MCF 10A (cell line): ENCODE data around the gene ANKK1. TPM values are rescaled to one million over a fixed set of nuclear protein-coding genes. Genes with fewer than 3 reads are reported as not detected.
A peak's percentile ranks its signal among the peaks of the same experiment; 100 is the strongest.

Source experiments
- BruUV-seq: library from RNA; stranded (reverse); fragments of 400-500 nt; replicated peaks from 2 replicates; lab custom pipeline; 2021; lab: Mats Ljungman, UMichigan
- CTCF ChIA-PET: fragments of 300-600 bp; sonication (Branson Sonifier 250); formaldehyde crosslinking; extraction: SDS; loops from one replicate; lab custom pipeline; 2021; ENCODE audit warnings: antibody characterized with exemption, inconsistent platforms; lab: Yijun Ruan, JAX
- POLR2A ChIA-PET: fragments of 300-600, 350-650 bp; sonication (Branson Sonifier 250); formaldehyde crosslinking; extraction: SDS; loops from one replicate; lab custom pipeline; 2020; ENCODE audit warnings: antibody characterized with exemption, inconsistent platforms; lab: Yijun Ruan, JAX
- DNase-seq: peaks from one replicate; pipeline ENCODE4 v3.0.0-alpha.2; 2018; ENCODE audit not compliant: unreplicated experiment
- H3K27ac Mint-ChIP-seq: one replicate; pipeline ENCODE4 v1.8.0; 2022; ENCODE audit warnings: mild to moderate bottlenecking, low read depth, mixed read lengths; ENCODE audit not compliant: unreplicated experiment
- H3K27me3 Mint-ChIP-seq: one replicate; pipeline ENCODE4 v1.8.0; 2022; ENCODE audit warnings: mixed read lengths; ENCODE audit not compliant: insufficient read depth, unreplicated experiment
- H3K36me3 Mint-ChIP-seq: one replicate; pipeline ENCODE4 v1.8.0; 2022; ENCODE audit warnings: mild to moderate bottlenecking, moderate library complexity, mixed read lengths; ENCODE audit not compliant: insufficient read depth, unreplicated experiment
- H3K4me1 Mint-ChIP-seq: one replicate; pipeline ENCODE4 v1.8.0; 2022; ENCODE audit warnings: mixed read lengths; ENCODE audit not compliant: insufficient read depth, unreplicated experiment
- H3K4me3 Mint-ChIP-seq: one replicate; pipeline ENCODE4 v1.8.0; 2022; ENCODE audit warnings: mild to moderate bottlenecking, moderate library complexity, mixed read lengths; ENCODE audit not compliant: unreplicated experiment
- H3K9me3 Mint-ChIP-seq: one replicate; pipeline ENCODE4 v1.8.0; 2022; ENCODE audit warnings: mixed read lengths; ENCODE audit not compliant: unreplicated experiment
- CTCF ChIP-seq: fragments of 200-600 bp; IDR thresholded peaks from one replicate; pipeline ENCODE4 v1.8.0; 2022; ENCODE audit warnings: antibody characterized with exemption, mild to moderate bottlenecking; ENCODE audit not compliant: unreplicated experiment
- intact Hi-C: fragments of 100-400 bp; cut with micrococcal nuclease; formaldehyde crosslinking; loops from 2 replicates; pipeline ENCODE4 v1.14.1; 2022
- total RNA-seq: library from RNA; stranded (reverse); gene quantifications from 2 replicates; pipeline ENCODE4 v1.2.3, GENCODE V29; 2022

ANKK1 gene
- total RNA-seq, 1 experiment from 2014 or later = 0.47 TPM

DNA sequence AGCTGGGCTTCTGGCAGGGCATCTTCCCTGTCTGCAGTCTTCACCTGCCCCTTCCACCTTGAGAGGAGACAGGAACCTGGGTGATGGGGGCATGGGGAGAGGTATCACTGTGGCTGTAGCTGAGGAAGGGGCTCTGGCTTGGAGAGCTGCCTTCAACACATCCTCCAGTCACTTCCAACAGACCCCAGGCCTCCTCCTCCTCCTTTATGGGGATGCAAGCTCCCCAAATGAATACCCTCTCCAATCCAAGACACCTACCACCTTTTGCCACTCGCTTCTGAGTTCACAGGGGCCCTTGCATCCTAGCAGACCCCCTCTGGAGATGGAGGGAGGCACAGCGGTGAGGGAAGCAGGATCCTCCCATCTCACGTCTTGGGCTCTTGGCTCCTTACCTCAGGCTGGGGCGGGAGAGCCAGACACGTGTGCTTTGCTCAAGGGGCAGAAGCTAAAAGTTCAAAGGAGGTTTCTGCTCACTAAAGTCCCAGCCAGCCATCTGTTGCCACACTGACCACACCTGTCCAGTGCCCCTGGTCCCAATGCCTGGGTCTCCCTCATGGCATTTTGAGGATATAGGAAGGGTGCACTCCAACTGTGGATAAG lies 13.2 kb downstream of the ANKK1 start:
- ChIA-PET CTCF (interaction anchor here (0.6 to 1.1 kb wide), 4 partner anchors 18 to 94 kb away, joined by 3 to 4 read pairs (median 3); no protein-coding TSS in a partner anchor), POLR2A (interaction anchor here (1.1 to 2.8 kb wide), 6 partner anchors 11 to 330 kb away, joined by 3 to 18 read pairs (median 6); no protein-coding TSS in a partner anchor)
- Mint-ChIP-seq H3K27ac (no peak overlapping the region), H3K27me3 (no peaks in the 10 kb centered on the region), H3K9me3 (no peaks in the 10 kb centered on the region), H3K36me3 (no peaks in the 10 kb centered on the region), H3K4me1 (peaks cover 35% of the 10 kb centered on the region), H3K4me3 (no peak overlapping the region)
- no peak for TF ChIP-seq CTCF
- DNase-seq = no peak
- intact Hi-C loops = loop anchor here (1.0 to 5.0 kb wide), 3 partner anchors 16 to 88 kb away; partner anchors contain the start of gene TTC12
- no TSS peak for BruUV-seq

GRCh38 chr11:113401718-113402117 lies 14.1 kb downstream of the ANKK1 start:
- H3K4me3 Mint-ChIP-seq = no peak overlapping the region
- intact Hi-C loops = loop anchor here (1.0 to 5.0 kb wide), 3 partner anchors 17 to 89 kb away; partner anchors contain the start of gene TTC12
- no peak for TF ChIP-seq CTCF
- H3K27ac Mint-ChIP-seq = peak overlapping the region; percentile 39
- no peaks in the 10 kb centered on the region for H3K9me3 Mint-ChIP-seq
- POLR2A ChIA-PET = interaction anchor here (0.5 to 2.8 kb wide), 13 partner anchors 9 to 371 kb away, joined by 3 to 18 read pairs (median 3); partner anchors contain the start of gene TTC12
- no peaks in the 10 kb centered on the region for H3K36me3 Mint-ChIP-seq
- peaks cover 44% of the 10 kb centered on the region for H3K4me1 Mint-ChIP-seq
- BruUV-seq = no TSS peak
- peak; percentile 99 for DNase-seq
- H3K27me3 Mint-ChIP-seq = no peaks in the 10 kb centered on the region
- CTCF ChIA-PET = interaction anchor here (0.5 to 2.0 kb wide), 8 partner anchors 32 to 329 kb away, joined by 3 to 11 read pairs (median 4); no protein-coding TSS in a partner anchor

GRCh38 chr11:113404859-113405430 lies 17.4 kb downstream of the ANKK1 start:
- H3K4me3 Mint-ChIP-seq = no peak overlapping the region
- no peaks in the 10 kb centered on the region for H3K9me3 Mint-ChIP-seq
- no TSS peak for BruUV-seq
- ChIA-PET POLR2A (interaction anchor here (1.0 to 1.4 kb wide), 2 partner anchors 20 to 40 kb away, joined by 3 read pairs; no protein-coding TSS in a partner anchor), CTCF (interaction anchor here (0.6 kb wide), 1 partner anchor 414 kb away, joined by 3 read pairs; no protein-coding TSS in a partner anchor)
- H3K27ac Mint-ChIP-seq = no peak overlapping the region
- intact Hi-C loops = loop anchor here (5.0 kb wide), 2 partner anchors 42 to 93 kb away; partner anchors contain the start of gene TTC12
- no peak for TF ChIP-seq CTCF
- no peaks in the 10 kb centered on the region for H3K36me3 Mint-ChIP-seq
- no peaks in the 10 kb centered on the region for H3K27me3 Mint-ChIP-seq
- peaks cover 36% of the 10 kb centered on the region for H3K4me1 Mint-ChIP-seq
- peak; percentile 18 for DNase-seq
